Measurements from ENCODE around the gene CLIC5. TPM values are rescaled to one million over a fixed set of nuclear protein-coding genes. Genes with fewer than 3 reads are reported as not detected.

CLIC5 gene
- total and polyA plus RNA-seq, 2 of the 8 experiments (the other 6 are each of a cell fraction or from before 2014, with no cell fraction given), result 0.12 to 0.15 TPM

GRCh38 chr6:45922728-45923351 is 92.8 kb downstream of the CLIC5 start (continued):
- TF ChIP-seq KDM1A (IDR thresholded peaks at IDR 0.05; ENCODE audit: borderline replicate concordance, low read length) (no peak), SP4 (IDR thresholded peaks at IDR 0.05; ENCODE audit: low read length) (no peak), SP2 (IDR thresholded peaks at IDR 0.05; ENCODE audit: low read length) (no peak), HDAC2 (IDR thresholded peaks at IDR 0.05; ENCODE audit: borderline replicate concordance in 1 of 2, low read depth in 2 of 2, low read length in 2 of 2) (no peak), RBBP5 (IDR thresholded peaks at IDR 0.05; ENCODE audit: borderline replicate concordance, low read depth, low read length) (no peak), FOSL1 (IDR thresholded peaks at IDR 0.05; ENCODE audit: insufficient read depth, low read depth, low read length) (no peak), RAD21 (IDR thresholded peaks at IDR 0.05 in 1 of 2, conservative IDR thresholded peaks at IDR 0.05 in 1 of 2; ENCODE audit: low read depth in 2 of 2, low read length in 2 of 2) (peak; percentile 96 to 97), KDM4A (IDR thresholded peaks at IDR 0.05; ENCODE audit: low read depth, low read length, severe bottlenecking) (no peak)

Measured in H1 (cell line).